Pancreas (tissue), 10 donors: Measurements from ENCODE around the gene SPEN. TPM values are rescaled to one million over a fixed set of nuclear protein-coding genes. Genes with fewer than 3 reads are reported as not detected.

Experiments used
- ATAC-seq, 4 donors: fragments of 200-7000 bp; cut with Tn5 transposase; one replicate each; pipeline versions ENCODE4 v1.8.0 to v1.9.1; 2020; ENCODE audit warnings: mild to moderate bottlenecking in 4 of 4, moderate library complexity in 4 of 4
- DNase-seq, 6 donors: peaks; one replicate each; pipeline ENCODE4 v3.0.0-alpha.2; 2020
- FAIRE-seq: peaks from 2 replicates; lab custom pipeline; 2012; peaks lifted over from hg19 to GRCh38; lab: Jason Lieb, UNC
- H3K27ac ChIP-seq, 4 donors: fragments of 200-600 bp; sonication (generic); 1 replicate in 3 of 4; 2 replicates in 1 of 4; pipeline versions ENCODE4 v1.5.0 to v1.8.0; 2020
- H3K27me3 ChIP-seq, 4 donors: fragments of 200-600 bp; one replicate each; pipeline ENCODE4 v1.8.0; 2021
- H3K36me3 ChIP-seq, 3 donors: fragments of 200-600 bp; sonication (generic) in 1 of 3; one replicate each; pipeline versions ENCODE4 v1.5.0 to v1.8.0; 2020 to 2021
- H3K4me1 ChIP-seq, 3 donors: fragments of 200-600 bp; one replicate each; pipeline ENCODE4 v1.8.0; 2021
- H3K4me3 ChIP-seq, 4 donors: fragments of 200-600 bp; sonication (generic) in 2 of 4; one replicate each; pipeline versions ENCODE4 v1.5.0 to v1.8.0; 2020 to 2021
- H3K9me3 ChIP-seq, 4 donors: fragments of 200-600 bp; one replicate each; pipeline ENCODE4 v1.8.0; 2021
- WGBS, 2 donors: extraction: QIAGEN DNeasy Blood & Tissue Kit; methylation state at CpG; one replicate each; pipeline ENCODE4 v1.1.7; 2013; 5-methylcytosine and 5-hydroxymethylcytosine counted together
- intact Hi-C, 3 donors: fragments of 100-400 bp; cut with DNase I; formaldehyde crosslinking; loops; one replicate each; pipeline versions ENCODE4 v1.11.1 to v1.14.2; 2022
- polyA plus RNA-seq, 2 donors: library from polyadenylated mRNA; stranded (reverse); fragments of 200-250 nt; gene quantifications; one replicate each; pipeline ENCODE4 v1.2.3, GENCODE V29; 2013
- total RNA-seq, 6 donors: library from RNA; stranded (reverse); fragmentation: NEBNext Ultra II Directional in 4 of 6; extraction: Animal tissue kit (Norgen Biotek cat#: 25700) in 4 of 6; gene quantifications; one replicate each; pipeline versions ENCODE4 v1.2.1 to v1.2.4, GENCODE V29; 2021 to 2023
- TF ChIP-seq, protein P1 (sequence below), 4 donors: fragments of 200-600 bp; sonication (generic) in 3 of 4; IDR thresholded peaks; one replicate each; pipeline versions ENCODE4 v1.5.0 to v1.8.0; 2021; ENCODE audit warnings: antibody characterized with exemption in 4 of 4
- donor health status: healthy with polysubstance abuse.
- donor health status: DM: no; HTN: no; CAD: no; lungs with moderate emphysema.
- donor health status: DM: no; HTN: no; CAD: no.
- donor health status: control.
- donor health status: control.
- donor health status: Bipolar disorder and iron deficiency.
- donor health status: DM: yes; HTN: yes; CAD: no.
- donor health status: DM: no; HTN: no; CAD: no.
- donor health status: DM: no; HTN: no; CAD: no.
- donor health status: DM: yes; HTN: yes; CAD: no.

SPEN gene
- total and polyA plus RNA-seq, 8 donors, result 16.2 to 38.2 (median 26.2) TPM

DNA sequence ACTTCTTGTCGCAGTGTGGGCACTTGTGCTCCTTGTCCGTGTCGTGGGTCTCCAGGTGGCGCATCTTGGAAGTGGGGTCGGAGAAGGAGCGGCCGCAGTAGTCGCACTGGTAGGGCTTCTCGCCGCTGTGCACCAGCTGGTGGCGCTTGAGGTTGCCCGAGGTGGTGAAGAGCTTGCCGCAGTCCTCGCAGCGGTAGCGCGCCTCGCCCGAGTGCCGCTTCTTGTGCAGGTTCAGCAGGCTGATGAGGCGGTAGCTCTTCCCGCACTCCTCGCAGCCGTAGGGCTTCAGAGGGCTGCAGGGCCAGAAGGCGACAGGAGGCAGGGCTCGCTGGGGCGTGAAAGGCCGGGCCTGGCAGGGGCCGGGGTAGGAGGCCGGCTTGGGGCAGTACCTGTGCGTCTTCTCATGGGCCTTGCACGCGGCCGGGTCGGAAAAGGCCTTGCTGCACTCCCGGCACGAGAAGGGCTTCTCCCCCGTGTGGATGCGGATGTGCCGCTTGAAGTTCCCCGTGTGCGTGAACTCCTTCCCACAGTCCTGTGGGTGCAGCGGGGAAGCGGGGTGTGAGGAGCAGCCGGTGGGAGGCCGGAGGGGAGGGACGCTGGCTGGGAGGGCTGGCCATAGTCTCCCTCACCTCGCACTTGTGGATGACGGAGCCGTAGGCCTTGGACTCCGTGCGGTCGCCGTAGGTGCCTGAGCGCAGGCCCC lies 97.0 kb downstream of the SPEN start:
- H3K27ac ChIP-seq, result no peak overlapping the region
- TF ChIP-seq, protein P1, sequence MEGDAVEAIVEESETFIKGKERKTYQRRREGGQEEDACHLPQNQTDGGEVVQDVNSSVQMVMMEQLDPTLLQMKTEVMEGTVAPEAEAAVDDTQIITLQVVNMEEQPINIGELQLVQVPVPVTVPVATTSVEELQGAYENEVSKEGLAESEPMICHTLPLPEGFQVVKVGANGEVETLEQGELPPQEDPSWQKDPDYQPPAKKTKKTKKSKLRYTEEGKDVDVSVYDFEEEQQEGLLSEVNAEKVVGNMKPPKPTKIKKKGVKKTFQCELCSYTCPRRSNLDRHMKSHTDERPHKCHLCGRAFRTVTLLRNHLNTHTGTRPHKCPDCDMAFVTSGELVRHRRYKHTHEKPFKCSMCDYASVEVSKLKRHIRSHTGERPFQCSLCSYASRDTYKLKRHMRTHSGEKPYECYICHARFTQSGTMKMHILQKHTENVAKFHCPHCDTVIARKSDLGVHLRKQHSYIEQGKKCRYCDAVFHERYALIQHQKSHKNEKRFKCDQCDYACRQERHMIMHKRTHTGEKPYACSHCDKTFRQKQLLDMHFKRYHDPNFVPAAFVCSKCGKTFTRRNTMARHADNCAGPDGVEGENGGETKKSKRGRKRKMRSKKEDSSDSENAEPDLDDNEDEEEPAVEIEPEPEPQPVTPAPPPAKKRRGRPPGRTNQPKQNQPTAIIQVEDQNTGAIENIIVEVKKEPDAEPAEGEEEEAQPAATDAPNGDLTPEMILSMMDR (IDR thresholded peaks at IDR 0.05), result no peak
- H3K4me3 ChIP-seq, result no peak overlapping the region
- H3K4me1 ChIP-seq, result peaks cover 3 to 16% (median 12%) of the 10 kb centered on the region in 3 donors
- no peaks in the 10 kb centered on the region for H3K27me3 ChIP-seq
- DNase-seq, result peak in 1 of 6 donors; percentile 76
- intact Hi-C loops, result no loop called here
- FAIRE-seq, result no peak
- no peak for ATAC-seq
- H3K36me3 ChIP-seq, result peaks cover 2 to 61% (median 26%) of the 10 kb centered on the region in 3 donors
- no peaks in the 10 kb centered on the region for H3K9me3 ChIP-seq
- WGBS, 2 donors, result 96% methylated on average over 54 to 55 of the region's 55 CpGs

DNA sequence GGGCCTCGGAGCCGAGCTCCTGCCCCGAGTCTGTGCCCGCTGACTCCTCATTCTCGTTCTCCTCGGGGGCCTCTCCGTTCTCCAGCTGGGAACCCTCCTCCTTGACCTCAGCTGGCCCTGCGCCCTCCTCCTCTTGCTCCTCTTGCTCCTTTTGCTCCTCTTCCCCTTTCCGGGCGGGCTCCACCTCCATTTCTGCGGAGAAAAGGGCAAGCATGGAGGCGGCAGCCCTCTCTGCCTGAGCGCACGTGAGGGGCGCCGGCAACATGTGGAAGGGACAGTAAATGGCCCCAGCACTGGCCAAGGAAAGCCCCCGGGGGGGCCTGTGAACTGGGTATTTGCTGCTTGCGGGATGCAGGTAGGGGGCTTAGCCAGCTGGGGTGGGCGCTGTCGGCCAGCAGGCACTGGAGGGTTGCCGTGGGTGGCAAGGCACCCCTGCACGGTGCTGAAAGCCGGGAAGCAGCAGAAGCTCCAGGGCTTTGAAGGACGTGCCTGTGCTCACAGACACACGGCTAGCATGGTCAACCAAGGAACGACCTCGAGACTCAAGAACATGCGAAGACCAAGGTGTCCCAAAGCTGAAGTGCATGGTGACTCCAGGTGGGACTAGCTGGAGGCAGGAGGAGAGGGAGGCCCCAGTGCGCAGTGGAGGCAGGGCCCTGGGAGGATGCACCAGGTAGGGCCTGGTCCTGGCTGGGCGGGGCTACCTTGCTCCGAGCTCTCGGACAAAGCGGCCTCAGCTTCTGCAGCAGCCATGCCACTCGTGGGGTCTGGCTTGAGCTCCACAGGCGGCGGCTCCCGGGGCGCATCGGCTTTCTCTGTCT lies 97.7 kb downstream of the SPEN start:
- no peaks in the 10 kb centered on the region for H3K27me3 ChIP-seq
- peaks cover 11 to 19% (median 16%) of the 10 kb centered on the region in 3 donors for H3K4me1 ChIP-seq
- intact Hi-C loops, result no loop called here
- ATAC-seq (no peak), FAIRE-seq (no peak), DNase-seq (peak in 1 of 6 donors; percentile 74)
- WGBS, 2 donors, result 93 to 94% methylated on average over 36 to 39 of the region's 39 CpGs
- no peak overlapping the region for H3K4me3 ChIP-seq
- TF ChIP-seq, protein P1 (IDR thresholded peaks at IDR 0.05), result no peak
- H3K36me3 ChIP-seq, result peaks cover 2 to 57% (median 26%) of the 10 kb centered on the region in 3 donors
- no peak overlapping the region for H3K27ac ChIP-seq
- no peaks in the 10 kb centered on the region for H3K9me3 ChIP-seq

DNA sequence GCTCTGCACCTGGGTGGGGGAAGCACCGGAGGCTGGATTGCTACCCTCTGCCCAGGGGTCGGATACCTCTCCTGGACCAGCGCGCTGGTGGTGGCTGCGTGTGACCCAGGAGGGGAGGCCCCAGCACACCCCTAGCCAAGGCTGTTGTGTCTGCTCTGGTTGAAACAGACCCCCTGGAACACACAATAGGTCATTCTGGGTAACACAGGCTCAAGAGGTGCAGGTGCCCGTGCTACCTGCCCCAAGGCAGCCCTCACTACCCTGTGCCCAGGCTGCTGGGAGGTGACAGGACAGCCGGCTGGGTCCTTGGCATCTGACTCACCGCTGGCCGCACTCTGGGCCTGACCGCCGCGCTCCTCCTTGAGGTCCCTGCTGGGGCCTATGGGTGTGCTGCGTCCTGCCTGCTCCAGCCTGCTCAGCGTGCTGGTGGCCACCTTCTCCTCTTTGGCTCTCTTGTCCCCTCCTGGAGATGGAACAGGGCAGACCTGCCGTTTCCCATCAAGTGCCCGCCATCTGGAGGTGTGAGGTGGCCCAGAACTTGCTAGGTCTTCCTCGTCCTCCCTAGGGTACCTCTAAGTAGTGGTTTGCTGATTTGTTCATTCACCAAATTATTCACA lies 98.4 kb downstream of the SPEN start:
- peak in 1 of 6 donors; percentile 72 for DNase-seq
- FAIRE-seq, result no peak
- Histone ChIP-seq H3K4me3 (no peak overlapping the region), H3K9me3 (no peaks in the 10 kb centered on the region), H3K27me3 (no peaks in the 10 kb centered on the region), H3K4me1 (peaks cover 18 to 26% (median 21%) of the 10 kb centered on the region in 3 donors), H3K27ac (no peak overlapping the region), H3K36me3 (peaks cover 2 to 54% (median 26%) of the 10 kb centered on the region in 3 donors)
- WGBS, 2 donors, result 93 to 95% methylated on average over 16 to 17 of the region's 17 CpGs
- ATAC-seq, result no peak
- TF ChIP-seq, protein P1 (IDR thresholded peaks at IDR 0.05), result no peak
- intact Hi-C loops, result no loop called here

DNA sequence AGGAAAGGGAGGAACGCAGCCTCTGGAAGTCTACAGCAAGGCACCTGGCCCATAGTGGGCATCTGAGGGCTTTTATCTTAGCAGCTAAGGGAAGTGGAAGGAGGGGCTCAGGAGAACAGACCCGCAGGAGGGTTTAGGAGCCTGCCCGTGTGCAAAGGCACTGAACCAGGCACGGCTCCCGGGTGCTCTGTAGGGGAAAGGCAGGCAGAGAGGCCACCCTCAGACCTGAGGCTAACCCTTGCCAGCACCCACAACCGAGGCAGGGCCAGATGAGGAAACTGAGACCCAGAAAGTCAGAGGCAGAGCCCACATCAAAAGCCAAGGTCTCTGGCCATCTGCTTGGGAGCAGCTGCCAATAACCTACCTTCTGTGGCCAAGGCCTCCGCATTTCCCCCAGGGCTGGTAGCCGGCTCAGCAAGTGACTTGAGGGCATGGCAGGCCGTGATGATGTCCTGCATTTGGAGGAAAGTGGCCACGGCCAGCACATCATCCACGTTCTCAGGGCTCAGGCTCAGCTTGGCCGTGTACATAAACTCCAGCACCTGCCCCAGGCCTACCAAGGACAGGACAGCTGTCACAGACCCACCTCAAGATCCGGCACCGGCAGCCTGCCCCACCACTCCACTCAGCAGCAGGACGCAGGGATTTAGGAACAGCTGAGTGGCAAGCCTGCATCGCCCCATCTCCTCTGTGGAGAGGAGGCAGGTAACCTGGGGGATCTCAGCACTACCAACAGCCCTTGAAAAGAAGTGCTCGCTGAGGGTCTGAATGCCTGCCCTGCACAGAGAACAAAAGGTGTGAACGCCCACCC lies 99.3 kb downstream of the SPEN start:
- Histone ChIP-seq H3K36me3 (peaks cover 2 to 49% (median 26%) of the 10 kb centered on the region in 3 donors), H3K4me3 (no peak overlapping the region), H3K4me1 (peaks cover 18 to 33% (median 21%) of the 10 kb centered on the region in 3 donors), H3K9me3 (no peaks in the 10 kb centered on the region), H3K27ac (no peak overlapping the region), H3K27me3 (no peaks in the 10 kb centered on the region)
- FAIRE-seq (no peak), ATAC-seq (no peak), DNase-seq (no peak)
- TF ChIP-seq, protein P1 (IDR thresholded peaks at IDR 0.05), result no peak
- WGBS, 2 donors, result 86 to 89% methylated on average over 18 of the region's 18 CpGs
- intact Hi-C loops, result no loop called here
